Panc1 (cell line): ENCODE data around the gene KIDINS220.

Experiments used
- SIN3A ChIP-seq: IDR thresholded peaks from 2 replicates; pipeline ENCODE4 v1.6.1; 2012; ENCODE audit warnings: low read depth, mild to moderate bottlenecking, low read length, moderate library complexity, borderline replicate concordance; ENCODE audit not compliant: insufficient read depth
- TF ChIP-seq, protein P1 (sequence below): fragments of 450-650 bp; IDR thresholded peaks from 2 replicates; pipeline ENCODE4 v1.5.1; 2017; ENCODE audit warnings: mild to moderate bottlenecking

DNA sequence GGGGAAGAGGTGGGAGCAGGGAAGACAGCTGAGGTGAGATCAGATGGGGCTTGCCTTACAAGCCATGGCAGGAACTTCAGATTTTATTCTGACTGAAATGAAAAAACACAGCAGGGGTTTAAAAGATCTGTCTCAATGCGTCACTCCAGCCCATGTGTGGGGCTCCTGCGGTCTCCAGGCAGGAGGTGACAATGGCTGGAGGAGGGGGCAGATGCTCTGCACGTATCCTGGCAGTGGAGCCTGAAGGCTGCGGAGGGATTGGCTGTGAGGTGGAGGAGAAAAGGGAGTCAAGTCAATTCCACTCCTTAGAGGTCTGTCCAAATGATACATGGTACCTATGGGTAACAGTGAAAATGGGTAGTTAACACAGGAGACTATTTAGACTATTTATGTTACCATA lies 40.5 kb upstream of the KIDINS220 start:
- TF ChIP-seq, protein P1, sequence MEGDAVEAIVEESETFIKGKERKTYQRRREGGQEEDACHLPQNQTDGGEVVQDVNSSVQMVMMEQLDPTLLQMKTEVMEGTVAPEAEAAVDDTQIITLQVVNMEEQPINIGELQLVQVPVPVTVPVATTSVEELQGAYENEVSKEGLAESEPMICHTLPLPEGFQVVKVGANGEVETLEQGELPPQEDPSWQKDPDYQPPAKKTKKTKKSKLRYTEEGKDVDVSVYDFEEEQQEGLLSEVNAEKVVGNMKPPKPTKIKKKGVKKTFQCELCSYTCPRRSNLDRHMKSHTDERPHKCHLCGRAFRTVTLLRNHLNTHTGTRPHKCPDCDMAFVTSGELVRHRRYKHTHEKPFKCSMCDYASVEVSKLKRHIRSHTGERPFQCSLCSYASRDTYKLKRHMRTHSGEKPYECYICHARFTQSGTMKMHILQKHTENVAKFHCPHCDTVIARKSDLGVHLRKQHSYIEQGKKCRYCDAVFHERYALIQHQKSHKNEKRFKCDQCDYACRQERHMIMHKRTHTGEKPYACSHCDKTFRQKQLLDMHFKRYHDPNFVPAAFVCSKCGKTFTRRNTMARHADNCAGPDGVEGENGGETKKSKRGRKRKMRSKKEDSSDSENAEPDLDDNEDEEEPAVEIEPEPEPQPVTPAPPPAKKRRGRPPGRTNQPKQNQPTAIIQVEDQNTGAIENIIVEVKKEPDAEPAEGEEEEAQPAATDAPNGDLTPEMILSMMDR, result no peak
- TF ChIP-seq SIN3A, result no peak
